Esophagus muscularis mucosa (tissue), 4 donors: ENCODE measurements around the gene KIAA1958. TPM values are rescaled to one million over a fixed set of nuclear protein-coding genes. Genes with fewer than 3 reads are reported as not detected.

ENCODE experiments used
- DNase-seq: peaks from one replicate; pipeline ENCODE4 v3.0.0-alpha.2; 2017; ENCODE audit errors: extremely low spot score
- H3K27ac ChIP-seq, 4 donors: fragments of 200-600 bp; sonication (generic); replicated peaks in 1 of 4; 1 replicate in 3 of 4; 2 replicates in 1 of 4; pipeline ENCODE4 v1.5.1; 2016 to 2019; ENCODE audit warnings: mild to moderate bottlenecking in 1 of 4
- H3K27me3 ChIP-seq, 4 donors: fragments of 200-600 bp; sonication (generic); one replicate each; pipeline versions ENCODE4 v1.5.1 to v1.6.0; 2016 to 2019
- H3K36me3 ChIP-seq, 4 donors: fragments of 200-600 bp; sonication (generic); one replicate each; pipeline ENCODE4 v1.5.1; 2016 to 2019
- H3K4me1 ChIP-seq, 4 donors: fragments of 200-600 bp; sonication (generic); one replicate each; pipeline ENCODE4 v1.5.1; 2016 to 2019
- H3K4me3 ChIP-seq, 4 donors: fragments of 200-600 bp; sonication (generic); 1 replicate in 2 of 4; 2 replicates in 2 of 4; pipeline ENCODE4 v1.5.1; 2016 to 2019; ENCODE audit warnings: mild to moderate bottlenecking in 4 of 4, moderate library complexity in 1 of 4
- H3K9me3 ChIP-seq, 4 donors: fragments of 200-600 bp; sonication (generic); 1 replicate in 3 of 4; 2 replicates in 1 of 4; pipeline ENCODE4 v1.5.1; 2016 to 2019
- EP300 ChIP-seq: sonication (generic); formaldehyde crosslinking; IDR thresholded peaks from one replicate; pipeline ENCODE4 v1.6.1; 2017; ENCODE audit warnings: antibody characterized with exemption
- POLR2A ChIP-seq: fragments of 450-650 bp; IDR thresholded peaks from one replicate; pipeline ENCODE4 v1.6.1; 2017; ENCODE audit warnings: antibody characterized with exemption, moderate library complexity, mild to moderate bottlenecking, low read depth
- POLR2AphosphoS5 ChIP-seq, 2 donors: sonication (generic); formaldehyde crosslinking; IDR thresholded peaks; one replicate each; pipeline ENCODE4 v1.6.1; 2017; ENCODE audit warnings: antibody characterized with exemption in 2 of 2
- WGBS: methylation state at CpG from one replicate; pipeline ENCODE4 v1.1.5; 2018; 5-methylcytosine and 5-hydroxymethylcytosine counted together
- intact Hi-C: fragments of 100-400 bp; cut with DNase I; formaldehyde crosslinking; loops from one replicate; pipeline ENCODE4 v1.15.1; 2023
- total RNA-seq, 4 donors: library from RNA; depleted of rRNA; stranded (reverse); fragments of >200 nt; gene quantifications; one replicate each; pipeline versions ENCODE4 v1.1.0 to v1.2.1, GENCODE V29; 2016
- TF ChIP-seq, protein P1 (sequence below), 3 experiments: fragments of 200-600 bp in 2 of 3; fragments of 450-650 bp in 1 of 3; sonication (generic) in 2 of 3; IDR thresholded peaks; one replicate each; pipeline ENCODE4 v1.5.1; 2017 to 2019; ENCODE audit warnings: antibody characterized with exemption in 3 of 3, mild to moderate bottlenecking in 2 of 3, moderate library complexity in 1 of 3

The KIAA1958 gene
- total RNA-seq, 4 donors from 2014 or later = 2.2 to 5.8 (median 3.2) TPM

DNA sequence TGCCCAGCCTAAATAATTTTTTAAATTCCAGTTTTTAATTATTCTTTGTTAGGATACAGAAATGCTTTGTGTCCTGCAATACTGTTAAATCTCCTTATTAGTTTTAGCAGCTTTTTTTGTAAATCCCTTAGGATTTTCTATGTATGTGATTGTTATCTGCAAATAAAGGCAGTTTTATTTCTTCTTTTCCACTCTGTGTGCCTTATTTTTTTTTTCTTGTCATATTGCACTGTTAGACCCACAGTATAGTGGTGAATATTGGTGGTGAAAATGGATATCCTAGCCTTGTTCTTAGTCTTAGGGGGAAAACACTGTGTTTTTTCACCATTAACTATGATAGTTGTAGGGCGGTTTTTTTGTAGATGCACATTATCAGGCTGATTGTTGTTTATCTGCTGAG lies 11.3 kb upstream of the KIAA1958 start:
- TF ChIP-seq, protein P1, sequence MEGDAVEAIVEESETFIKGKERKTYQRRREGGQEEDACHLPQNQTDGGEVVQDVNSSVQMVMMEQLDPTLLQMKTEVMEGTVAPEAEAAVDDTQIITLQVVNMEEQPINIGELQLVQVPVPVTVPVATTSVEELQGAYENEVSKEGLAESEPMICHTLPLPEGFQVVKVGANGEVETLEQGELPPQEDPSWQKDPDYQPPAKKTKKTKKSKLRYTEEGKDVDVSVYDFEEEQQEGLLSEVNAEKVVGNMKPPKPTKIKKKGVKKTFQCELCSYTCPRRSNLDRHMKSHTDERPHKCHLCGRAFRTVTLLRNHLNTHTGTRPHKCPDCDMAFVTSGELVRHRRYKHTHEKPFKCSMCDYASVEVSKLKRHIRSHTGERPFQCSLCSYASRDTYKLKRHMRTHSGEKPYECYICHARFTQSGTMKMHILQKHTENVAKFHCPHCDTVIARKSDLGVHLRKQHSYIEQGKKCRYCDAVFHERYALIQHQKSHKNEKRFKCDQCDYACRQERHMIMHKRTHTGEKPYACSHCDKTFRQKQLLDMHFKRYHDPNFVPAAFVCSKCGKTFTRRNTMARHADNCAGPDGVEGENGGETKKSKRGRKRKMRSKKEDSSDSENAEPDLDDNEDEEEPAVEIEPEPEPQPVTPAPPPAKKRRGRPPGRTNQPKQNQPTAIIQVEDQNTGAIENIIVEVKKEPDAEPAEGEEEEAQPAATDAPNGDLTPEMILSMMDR (IDR thresholded peaks at IDR 0.05) = no peak
- no peak for TF ChIP-seq POLR2A
- TF ChIP-seq EP300 = no peak
- no peak for TF ChIP-seq POLR2AphosphoS5 (IDR thresholded peaks at IDR 0.05)
- intact Hi-C loops = no loop called here
- no peak for DNase-seq
- no peak overlapping the region for H3K27ac ChIP-seq
- WGBS = 100% methylated on average over 1 of the region's 1 CpG
- H3K4me3 ChIP-seq = no peak overlapping the region
- peaks cover 9 to 46% (median 27%) of the 10 kb centered on the region in 4 donors for H3K36me3 ChIP-seq
- peaks cover 0 to 2% (median 0%) of the 10 kb centered on the region in 4 donors for H3K4me1 ChIP-seq
- H3K9me3 ChIP-seq = peaks cover 0 to 12% (median 6%) of the 10 kb centered on the region in 4 donors
- H3K27me3 ChIP-seq = no peaks in the 10 kb centered on the region

DNA sequence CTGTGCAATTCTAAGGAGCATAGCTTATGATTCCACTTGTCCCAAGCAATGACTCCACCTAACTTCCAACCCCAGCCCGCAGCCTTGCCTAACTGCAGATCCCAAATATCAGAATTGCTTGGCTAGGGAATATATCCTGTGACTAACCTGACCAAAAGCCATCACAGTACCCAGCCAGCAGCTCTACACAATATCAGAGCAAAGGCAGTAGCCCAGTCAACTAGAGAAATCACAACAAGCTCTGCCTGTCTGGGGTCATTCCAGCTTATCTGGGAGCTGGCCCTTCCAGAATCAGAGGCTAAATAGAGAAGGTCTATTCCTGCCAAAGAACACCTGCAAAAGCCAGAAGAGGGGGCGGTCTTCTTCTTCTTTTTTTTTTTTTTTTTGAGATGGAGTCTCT lies 9.3 kb upstream of the KIAA1958 start:
- Histone ChIP-seq H3K9me3 (peaks cover 0 to 12% (median 6%) of the 10 kb centered on the region in 4 donors), H3K27me3 (no peaks in the 10 kb centered on the region), H3K4me3 (no peak overlapping the region), H3K27ac (no peak overlapping the region), H3K4me1 (peaks cover 0 to 2% (median 0%) of the 10 kb centered on the region in 4 donors), H3K36me3 (peaks cover 0 to 28% (median 13%) of the 10 kb centered on the region in 4 donors)
- intact Hi-C loops = no loop called here
- 100% methylated on average over 2 of the region's 2 CpGs for WGBS
- TF ChIP-seq, protein P1 (IDR thresholded peaks at IDR 0.05) = no peak
- TF ChIP-seq EP300 (no peak), POLR2AphosphoS5 (IDR thresholded peaks at IDR 0.05) (no peak), POLR2A (no peak)
- DNase-seq = no peak

DNA sequence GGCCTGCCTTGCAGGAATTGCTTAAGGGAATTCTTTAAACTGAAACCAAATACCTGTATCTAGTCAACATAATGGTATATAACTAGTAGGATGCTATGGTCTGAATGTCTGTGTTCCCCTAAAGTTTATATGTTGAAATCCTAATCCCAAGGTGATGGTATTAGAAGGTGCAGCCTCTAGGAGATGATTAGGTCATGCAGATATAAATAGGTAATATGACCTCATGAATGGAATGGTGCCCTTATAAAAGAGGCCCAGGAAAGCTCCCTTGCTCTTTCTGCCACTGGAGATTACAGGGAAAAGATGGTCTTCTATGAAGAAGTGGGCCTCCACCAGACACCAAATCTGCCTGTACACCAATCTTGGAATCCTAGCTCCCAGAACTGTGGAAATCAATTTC lies 7.4 kb upstream of the KIAA1958 start:
- intact Hi-C loops = no loop called here
- Histone ChIP-seq H3K4me1 (peaks cover 0 to 2% (median 0%) of the 10 kb centered on the region in 4 donors), H3K27me3 (no peaks in the 10 kb centered on the region), H3K4me3 (no peak overlapping the region), H3K36me3 (peaks cover 0 to 12% (median 5%) of the 10 kb centered on the region in 4 donors), H3K27ac (no peak overlapping the region), H3K9me3 (peaks cover 0 to 12% (median 6%) of the 10 kb centered on the region in 4 donors)
- no peak for TF ChIP-seq EP300
- TF ChIP-seq, protein P1 (IDR thresholded peaks at IDR 0.05) = no peak
- TF ChIP-seq POLR2AphosphoS5 (IDR thresholded peaks at IDR 0.05) = no peak
- TF ChIP-seq POLR2A = no peak
- DNase-seq = no peak

DNA sequence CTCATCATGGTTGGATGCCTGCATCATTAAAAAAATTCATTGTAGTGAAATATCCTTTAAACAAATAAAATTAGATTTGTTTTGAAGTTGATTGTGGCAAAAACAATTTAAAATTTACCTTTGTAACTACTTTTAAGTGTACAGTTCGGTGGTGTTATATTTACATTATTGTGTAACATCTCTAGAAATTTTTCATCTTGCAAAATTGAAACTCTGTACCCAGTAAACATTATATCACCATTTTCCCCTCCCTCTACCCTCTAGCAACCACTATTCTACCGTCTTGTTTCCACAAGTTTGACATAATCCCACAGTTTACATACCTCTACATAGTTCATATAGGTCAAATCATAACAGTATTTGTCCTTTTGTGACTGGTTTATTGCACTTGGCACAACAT lies 2.0 kb upstream of the KIAA1958 start:
- no peaks in the 10 kb centered on the region for H3K9me3 ChIP-seq
- H3K27ac ChIP-seq = no peak overlapping the region
- 79% methylated on average over 2 of the region's 2 CpGs for WGBS
- intact Hi-C loops = loop anchor here (5.0 to 10.0 kb wide), 3 partner anchors 107 to 330 kb away; no protein-coding TSS in a partner anchor
- no peak for DNase-seq
- peaks cover 0 to 3% (median 0%) of the 10 kb centered on the region in 4 donors for H3K36me3 ChIP-seq
- no peak overlapping the region for H3K4me3 ChIP-seq
- H3K27me3 ChIP-seq = no peaks in the 10 kb centered on the region
- peaks cover 5 to 20% (median 15%) of the 10 kb centered on the region in 4 donors for H3K4me1 ChIP-seq
- TF ChIP-seq POLR2A = no peak
- TF ChIP-seq, protein P1 (IDR thresholded peaks at IDR 0.05) = no peak
- no peak for TF ChIP-seq EP300
- no peak for TF ChIP-seq POLR2AphosphoS5 (IDR thresholded peaks at IDR 0.05)

DNA sequence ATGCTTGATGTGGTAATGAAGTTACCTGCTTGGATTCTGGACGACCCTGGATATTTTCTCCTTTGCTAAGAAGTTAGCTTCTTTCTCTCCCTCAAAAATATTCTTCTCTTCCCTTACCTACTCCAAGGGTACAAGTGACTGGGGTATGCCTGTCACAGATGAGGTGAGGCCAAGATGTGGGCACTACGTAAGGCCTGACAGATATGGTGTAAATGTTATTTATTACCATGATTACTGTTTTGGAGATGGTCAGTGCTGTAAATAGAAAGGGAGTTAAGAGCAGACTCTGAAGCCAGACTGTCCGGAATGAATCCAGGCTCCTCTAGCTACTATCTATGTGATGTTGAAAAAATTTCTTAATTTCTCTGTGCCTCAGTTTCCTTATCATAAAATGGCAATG lies 1.1 kb upstream of the KIAA1958 start:
- intact Hi-C loops = loop anchor here (5.0 to 10.0 kb wide), 3 partner anchors 108 to 329 kb away; no protein-coding TSS in a partner anchor
- H3K4me3 ChIP-seq = peak overlapping the region in 1 of 4 donors; percentile 91
- no peak for DNase-seq
- H3K27me3 ChIP-seq = no peaks in the 10 kb centered on the region
- WGBS = 86% methylated on average over 3 of the region's 3 CpGs
- H3K27ac ChIP-seq = no peak overlapping the region
- H3K36me3 ChIP-seq = no peaks in the 10 kb centered on the region
- TF ChIP-seq, protein P1 (IDR thresholded peaks at IDR 0.05) = no peak
- TF ChIP-seq POLR2A (no peak), EP300 (no peak), POLR2AphosphoS5 (IDR thresholded peaks at IDR 0.05) (no peak)
- peaks cover 5 to 20% (median 15%) of the 10 kb centered on the region in 4 donors for H3K4me1 ChIP-seq
- no peaks in the 10 kb centered on the region for H3K9me3 ChIP-seq
